Activated T-cell treated with anti-CD3 and anti-CD28 coated beads for 24 hours (primary cell): ENCODE data around the gene AKNAD1.

Source experiments
- DNase-seq: peaks from one replicate; pipeline ENCODE4 v3.0.0-alpha.2; 2020; ENCODE audit warnings: low read depth

AKNAD1 gene

DNA sequence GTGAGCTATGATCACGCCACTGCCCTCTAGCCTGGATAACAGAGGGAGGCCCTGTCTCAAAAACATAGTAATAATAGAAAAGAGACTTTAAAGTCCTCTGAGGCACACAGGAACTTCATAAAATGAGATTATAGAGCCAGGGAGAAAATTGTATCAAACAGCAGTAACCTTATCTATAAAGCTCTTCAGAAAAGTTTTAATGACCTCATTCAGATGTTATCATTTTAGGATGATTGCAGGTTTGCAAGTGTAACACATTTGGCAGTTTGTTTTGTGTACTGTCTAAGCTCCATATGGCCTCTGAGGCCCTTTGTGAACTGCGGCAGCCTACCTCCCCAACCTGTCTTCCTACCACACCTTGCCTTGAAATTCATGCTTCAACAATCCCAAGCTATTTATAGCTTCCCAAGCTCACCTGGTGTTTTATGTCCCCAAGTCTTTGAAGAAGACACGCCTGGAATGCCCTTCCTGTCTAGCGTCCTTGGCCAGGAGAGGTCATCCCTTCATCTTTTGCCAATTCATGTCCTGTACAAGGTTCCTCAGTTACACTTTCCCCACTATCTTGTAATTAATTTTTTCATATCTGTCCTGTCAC, 8.5 kb upstream of the AKNAD1 start:
- no peak for DNase-seq

DNA sequence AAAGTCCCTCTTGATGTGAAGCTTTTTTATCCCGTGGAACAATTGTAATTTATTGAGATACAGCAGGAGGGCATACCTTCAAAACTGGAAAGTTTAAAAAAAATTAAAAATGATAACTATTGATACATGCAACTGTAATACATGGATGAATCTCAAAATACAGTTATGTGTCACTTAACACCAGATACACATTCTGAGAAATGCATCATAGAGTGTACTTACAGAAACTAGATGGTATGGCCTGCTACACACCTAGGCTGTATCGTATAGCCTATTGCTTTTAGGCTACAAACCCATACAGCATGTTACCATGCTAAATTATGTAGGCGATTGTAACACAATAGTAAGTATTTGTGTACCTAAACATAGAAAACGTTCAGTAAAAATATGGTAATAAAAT, 7.1 kb upstream of the AKNAD1 start:
- DNase-seq = no peak

DNA sequence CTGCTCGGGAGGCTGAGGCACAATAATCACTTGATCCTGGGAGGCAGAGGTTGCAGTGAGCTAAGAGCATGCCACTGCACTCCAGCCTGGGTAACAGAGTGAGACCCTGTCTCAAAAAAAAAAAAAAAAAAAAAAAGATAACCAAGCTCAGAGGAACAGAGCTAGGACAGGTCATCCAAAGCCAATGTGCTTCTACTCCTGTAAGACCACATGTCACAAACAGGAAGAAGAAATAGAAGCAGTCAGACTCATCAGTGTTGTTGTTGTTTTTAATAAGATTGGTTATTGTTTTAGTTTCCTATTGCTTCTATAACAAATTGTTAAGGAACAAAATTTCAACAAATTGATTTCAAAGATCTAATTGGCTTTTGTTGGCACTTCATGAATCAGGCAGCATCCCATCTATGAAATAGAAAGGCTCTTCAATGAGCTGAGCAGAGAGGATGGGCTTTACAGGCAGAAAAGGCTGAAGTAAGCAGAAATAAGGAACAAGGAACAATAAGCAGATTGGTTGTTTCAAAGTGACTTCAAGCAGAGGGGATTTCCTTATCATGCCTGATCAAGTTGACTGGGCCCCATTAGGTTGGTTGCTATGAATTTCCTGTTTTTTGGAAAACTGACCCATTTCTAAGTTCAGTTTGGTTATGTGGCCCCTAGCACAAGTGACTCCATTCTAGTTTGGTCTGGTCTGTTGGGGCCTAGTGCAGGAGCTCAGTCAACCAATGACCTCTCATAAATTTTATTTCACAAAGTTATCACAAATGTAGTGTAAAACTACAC, 6.0 kb upstream of the AKNAD1 start:
- no peak for DNase-seq

DNA sequence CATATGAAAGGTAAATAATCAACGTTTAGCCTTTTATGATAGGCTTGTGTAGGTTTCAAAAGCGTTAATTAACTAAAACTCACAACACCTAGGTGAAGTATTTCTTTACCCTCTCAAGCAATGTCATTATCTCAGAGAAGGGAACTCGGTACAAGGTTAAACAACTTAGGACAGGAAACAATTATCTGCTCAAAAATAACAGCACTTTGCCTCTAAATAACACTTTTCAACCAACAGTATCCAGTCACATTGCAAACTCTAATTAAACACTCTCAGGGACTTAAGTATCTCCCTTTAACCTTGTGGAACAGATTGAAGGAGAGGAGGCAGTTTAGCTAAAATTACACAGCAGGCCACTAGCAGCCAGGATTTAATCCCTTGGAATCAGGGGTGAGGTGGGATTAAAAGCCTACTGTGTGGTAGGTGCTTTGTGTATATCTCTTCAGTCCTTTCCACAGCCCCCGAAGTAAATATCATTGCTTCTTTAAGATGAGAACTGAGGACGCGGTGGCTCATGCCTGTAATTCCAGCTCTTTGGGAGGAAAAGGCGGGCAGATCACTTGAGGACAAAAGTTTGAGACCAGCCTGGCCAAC, 5.2 kb upstream of the AKNAD1 start:
- DNase-seq = no peak

DNA sequence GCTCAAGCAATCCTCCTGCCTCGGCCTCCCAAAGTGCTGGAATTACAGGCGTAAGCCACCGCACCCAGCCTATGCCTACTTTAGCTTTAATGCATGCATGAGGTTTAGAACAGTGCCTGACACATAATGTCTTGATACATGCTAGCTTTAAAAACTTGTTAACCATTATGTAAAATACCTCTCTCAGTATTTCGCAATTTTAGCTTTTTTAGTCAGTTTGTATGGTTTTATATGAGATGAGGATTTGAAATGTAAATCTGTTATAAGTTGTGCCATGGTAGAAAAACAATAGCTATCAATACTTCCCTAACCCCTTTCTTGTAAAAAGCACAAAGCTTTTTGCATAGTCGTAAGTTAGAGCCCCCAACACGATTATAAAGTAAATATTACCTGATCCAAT, 4.7 kb upstream of the AKNAD1 start:
- DNase-seq = no peak

DNA sequence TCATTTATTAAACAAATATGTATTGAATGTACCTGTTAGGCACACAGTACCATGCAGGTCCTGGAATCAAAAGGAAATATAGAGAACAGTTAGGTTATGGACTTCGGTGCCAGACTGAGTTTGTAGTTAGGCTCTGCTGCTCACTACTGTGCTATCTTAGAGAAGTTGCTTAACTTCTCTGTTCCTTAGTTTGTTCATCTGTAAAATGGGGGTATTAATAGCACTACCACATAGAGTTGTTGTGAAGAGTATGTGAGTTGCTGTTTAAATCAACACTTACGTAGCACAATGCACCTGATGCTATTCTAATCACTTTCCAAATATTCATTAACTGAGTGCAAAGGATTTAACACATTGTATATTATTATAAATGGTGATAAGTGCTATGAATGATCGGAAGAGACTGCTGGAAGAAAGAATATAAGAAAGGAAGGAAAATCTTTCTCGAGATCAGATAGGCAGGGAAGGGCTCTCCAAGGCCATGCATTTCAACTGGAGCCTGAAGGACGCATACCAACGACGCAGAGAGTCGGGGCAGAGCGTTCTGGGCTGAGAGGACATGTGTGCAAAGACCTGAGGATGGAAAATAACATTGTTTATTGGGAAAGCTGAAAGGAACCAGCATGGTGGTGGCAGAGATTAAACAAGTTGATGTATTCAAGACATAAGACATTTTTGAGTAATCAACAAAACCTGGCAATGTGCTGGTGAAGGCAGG, 3.5 kb upstream of the AKNAD1 start:
- no peak for DNase-seq

DNA sequence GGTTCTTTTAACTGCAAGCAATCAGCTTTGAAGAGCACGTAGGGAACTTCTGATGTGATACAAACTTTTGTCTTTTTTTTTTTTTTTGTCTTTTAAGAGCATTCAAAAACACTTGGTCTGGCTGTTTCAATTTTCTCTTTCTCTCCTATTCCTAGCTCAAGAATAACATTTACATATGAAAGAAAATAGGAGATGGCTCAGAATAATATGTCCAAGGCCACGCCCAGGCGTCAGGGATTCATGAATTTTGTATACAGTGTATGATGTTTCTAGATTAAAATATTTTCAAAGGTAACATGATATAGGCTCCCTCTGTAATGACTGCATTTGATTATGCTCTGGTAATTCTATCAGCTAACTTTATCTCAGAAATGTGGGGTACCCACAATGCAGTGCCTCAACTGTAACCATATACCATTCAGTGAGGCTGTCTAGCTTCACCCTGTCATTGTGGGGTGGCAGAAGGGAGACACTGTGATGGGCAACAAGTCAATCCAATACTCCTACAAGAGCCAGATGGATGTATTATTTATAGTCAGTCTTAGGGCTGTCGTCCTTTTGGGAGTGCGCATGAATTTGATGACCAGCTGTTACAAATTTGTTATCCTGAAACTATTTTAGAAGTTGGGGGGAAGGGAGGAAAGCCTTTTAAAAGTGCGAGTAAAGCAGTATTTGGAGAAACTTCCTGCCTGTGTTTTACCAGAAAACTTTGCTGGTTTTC, 1.5 kb upstream of the AKNAD1 start:
- DNase-seq = no peak

DNA sequence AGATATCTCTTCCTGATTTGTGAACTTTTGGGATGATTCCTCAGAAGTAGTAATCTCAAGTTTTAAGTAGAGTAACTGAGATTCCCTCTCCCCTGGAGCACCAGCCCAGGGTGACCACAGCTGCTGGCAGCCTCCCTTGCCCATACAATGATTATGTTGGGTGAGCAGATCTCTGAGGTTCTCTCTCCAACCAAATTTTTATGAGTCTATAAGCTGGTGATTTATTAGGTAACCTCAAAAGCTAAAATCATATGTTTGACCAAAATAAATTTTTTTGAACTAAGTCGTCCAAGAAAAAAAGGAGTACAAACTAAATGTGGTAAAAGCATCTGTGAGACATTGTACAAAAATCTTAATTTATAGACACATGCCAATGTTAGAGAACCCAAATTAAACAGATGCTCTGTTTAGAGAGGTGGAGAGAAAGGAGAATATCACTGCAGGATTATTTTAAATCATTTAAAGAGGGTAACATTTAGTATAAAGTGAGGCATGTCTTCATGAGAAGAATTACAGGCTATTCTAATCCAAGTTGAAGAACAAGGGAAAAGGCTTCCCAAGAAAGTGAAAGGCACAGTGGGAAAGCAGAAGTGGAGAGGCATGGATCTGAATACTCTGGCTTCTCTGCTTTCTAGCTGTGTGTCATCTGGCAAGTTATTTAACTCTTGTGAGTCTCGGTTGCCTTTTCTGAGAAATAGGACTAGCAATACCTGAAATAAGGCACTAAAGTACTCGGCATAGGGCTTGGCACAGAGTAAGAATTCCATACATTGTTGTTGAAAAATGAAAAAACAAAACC, 2.5 kb downstream of the AKNAD1 start:
- DNase-seq = no peak

DNA sequence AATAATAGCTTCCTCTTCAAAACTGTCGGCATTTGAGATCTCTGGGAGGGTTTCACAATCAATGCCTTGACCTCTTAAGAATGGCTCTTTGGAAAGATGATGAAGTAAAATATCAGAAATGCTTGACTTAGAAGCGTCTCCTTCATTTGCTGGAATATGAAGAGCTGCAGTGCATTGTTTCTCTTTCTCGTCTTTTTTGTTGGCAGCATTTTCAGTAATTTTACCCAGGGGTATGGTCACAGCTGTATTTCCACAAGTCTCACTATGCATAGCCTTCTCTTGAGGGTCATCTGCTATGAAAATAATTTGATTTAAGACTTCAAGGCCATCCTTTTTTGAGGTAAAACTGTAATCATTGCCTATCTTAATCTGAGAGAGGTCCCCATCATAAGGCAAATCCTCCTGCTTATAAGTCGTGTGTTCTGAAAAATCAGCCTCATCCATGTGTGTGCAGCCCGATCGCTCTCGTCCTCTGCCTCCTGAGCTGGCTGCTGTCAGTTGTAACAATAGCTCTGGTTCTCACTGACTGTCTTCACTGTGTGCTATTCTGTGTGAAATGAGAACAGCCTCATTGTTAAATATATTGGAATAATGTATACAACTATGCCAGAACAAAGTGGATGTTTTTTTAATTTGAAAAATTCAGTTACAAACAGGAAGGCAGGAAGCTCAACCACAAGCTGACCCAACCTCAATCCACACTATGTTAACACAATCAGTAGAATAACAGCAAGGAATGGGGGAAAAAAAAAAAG, 4.5 kb downstream of the AKNAD1 start:
- no peak for DNase-seq

DNA sequence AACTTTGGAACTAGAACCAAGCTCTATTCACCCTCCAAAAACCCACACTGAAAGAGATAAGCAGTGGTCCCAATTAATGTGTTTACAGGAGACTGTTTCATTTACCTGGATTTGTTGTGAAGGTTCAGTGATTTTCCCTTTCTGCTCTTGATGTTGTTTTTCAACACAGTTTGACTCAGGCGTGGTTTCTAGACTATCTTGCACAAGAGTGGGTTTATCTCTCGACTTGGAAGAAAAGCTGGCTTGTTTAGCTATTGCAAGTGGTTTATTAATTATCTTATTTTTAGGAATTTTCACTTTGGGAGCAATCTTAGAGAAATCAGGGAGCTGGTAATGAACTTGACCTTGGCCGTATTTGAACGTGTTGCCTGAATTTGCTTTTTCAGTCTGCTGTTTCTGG, 5.3 kb downstream of the AKNAD1 start:
- no peak for DNase-seq

DNA sequence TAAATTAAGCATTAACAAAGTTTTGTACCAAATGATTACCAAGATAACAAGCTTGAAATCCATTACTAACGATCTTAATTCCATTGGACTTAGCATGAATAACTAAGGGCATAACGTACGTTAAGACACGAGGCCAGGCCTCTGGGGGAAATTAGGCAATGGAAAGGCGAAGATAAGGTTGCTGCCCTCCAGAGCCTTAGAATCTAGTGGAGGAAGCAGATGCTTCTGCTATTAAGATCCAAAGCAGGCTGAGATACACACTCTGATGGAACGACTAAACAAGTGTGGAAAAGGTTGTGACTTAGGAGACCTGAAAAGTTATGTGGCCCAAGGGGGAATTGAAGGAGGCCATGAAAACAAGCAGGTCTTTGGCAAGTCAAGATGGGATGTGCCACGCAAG, 6.0 kb downstream of the AKNAD1 start:
- no peak for DNase-seq

DNA sequence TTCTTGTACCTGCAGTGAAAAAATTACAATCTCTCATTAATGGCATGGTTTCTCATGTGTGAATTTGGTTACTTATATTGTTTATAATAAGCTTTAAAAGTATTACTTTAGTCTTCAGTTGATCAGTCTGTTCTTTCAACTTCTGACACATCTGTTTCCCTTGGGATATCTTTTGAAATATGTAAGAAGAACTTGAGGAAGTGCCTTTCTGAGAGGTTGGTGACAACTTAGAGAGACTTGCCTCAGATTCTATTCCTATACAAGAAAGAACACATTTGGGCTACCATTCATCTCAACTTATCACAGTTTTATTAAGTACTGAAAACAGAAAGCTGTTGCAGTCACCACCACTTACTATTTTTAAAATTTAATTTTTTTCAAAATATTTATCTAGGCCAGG, 8.1 kb downstream of the AKNAD1 start:
- DNase-seq = no peak

DNA sequence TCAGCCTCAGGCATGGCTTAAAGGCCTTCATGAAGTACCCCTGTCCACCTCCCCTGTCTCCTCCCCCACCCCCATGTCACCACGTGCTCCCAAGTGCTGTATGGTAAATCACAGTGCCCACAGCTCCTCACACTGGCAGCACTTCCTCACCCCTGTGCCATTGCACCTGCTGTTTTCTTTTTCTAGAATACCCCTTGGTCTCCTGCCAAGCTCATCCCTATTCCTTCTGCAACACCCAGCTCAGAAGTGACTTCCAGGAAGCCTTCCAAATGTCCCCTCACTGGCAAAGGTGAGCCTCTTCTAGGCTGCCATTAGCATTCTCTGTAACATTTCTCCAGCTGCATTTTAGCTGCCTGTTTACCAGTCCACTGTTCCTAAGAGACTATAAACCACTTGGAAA, 9.4 kb downstream of the AKNAD1 start:
- no peak for DNase-seq

DNA sequence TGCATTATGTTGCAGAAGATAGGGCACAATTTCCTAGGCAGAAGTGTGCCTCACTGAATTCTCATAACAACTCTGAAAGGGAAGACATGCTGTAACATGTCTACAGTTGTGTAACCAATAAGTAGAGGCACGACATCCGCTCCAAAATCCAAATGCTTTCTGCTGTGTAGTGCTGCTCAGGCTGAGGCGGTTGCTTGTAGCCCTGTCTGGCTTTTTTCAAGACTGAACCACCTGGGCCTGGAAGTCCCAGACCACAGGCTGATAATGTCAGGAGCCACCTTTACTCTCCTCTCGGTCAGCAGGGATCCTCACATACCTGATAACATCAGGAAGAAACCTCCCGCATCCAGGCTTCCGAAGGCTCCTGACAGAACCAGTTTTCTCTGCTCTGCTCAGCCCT, 10.9 kb downstream of the AKNAD1 start:
- DNase-seq = no peak

DNA sequence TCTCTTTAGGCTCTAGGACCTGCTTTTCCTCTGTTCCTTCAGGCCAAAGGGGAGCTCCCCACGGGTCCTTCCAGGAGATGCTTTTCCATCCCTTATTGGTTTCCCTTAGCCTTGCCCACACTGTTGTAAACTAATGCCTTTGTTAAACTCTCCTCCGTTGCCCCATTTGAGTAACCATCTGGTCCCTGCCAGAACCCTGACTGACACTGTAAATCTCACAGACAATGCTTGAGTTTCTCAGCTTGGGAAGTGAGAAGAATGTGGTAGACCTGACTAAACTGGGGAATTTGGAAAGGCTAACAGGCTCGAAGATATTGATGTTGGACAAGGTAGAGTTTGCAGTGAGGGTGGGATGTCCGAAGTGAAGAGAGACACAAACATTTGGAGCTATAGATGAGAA, 11.4 kb downstream of the AKNAD1 start:
- DNase-seq = no peak

DNA sequence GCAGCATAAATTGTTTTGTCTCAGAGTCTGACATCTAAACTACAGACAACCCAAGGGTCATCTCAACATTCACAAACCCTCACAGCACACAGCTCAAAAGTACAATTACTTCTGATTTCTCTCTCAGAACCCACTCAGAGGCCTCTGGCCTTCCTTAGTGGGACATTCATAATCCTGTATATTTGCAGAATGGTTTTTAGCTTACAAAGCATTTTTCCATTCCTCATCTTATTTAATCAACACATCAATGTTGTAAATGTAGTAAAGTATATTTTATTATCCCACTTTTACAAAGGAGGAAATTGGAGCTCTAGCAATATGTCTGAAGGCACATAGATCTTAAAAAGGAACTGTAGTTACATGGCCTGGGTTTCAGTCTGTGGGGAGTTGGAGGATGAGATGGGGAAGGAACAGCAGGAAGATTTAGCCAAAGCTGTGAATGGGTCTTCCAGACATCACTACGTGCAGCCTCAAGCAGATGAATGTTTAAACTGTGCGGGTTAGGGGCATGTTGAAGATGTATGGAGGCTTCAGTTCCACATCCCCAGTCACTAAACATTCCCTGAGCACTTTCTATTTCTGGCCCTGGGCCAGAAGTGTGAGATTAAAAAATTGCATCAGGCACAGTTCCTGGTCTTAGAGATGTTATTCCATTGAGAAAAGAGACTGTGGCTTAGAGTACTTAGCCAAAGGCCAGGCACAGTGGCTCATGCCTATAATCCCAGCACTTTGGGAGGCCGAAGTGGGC, 13.3 kb downstream of the AKNAD1 start:
- no peak for DNase-seq

DNA sequence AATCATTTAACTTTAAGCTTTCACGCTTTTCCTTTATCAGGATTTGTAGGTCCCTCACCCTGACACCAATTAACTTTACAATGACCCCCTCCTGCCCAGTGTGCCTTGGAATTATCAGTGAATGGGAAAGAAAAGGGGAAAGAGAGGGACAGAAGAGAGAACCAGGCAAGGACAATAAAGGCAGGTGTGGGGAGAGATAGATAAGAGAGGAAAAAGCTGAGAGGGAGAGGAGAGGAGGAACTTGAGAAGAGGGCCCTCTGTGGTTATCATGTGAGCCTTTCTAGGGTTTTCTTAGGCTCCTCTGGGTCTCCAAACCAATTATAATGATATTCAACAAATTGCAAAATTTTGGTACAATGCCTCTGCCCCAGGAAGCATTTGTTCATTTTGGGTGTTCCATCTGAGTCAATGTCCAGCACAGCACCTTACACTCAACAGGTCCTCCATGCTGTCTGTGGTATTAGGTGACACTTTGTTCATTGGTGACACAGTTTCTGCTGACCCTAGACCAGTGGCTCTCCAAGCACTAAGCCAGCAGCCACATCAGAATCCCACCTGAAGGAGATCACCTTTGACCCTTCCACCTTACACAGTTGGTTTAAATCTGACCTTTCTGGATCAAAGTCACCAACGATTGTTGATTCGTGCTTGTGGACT, 14.2 kb downstream of the AKNAD1 start:
- no peak for DNase-seq

DNA sequence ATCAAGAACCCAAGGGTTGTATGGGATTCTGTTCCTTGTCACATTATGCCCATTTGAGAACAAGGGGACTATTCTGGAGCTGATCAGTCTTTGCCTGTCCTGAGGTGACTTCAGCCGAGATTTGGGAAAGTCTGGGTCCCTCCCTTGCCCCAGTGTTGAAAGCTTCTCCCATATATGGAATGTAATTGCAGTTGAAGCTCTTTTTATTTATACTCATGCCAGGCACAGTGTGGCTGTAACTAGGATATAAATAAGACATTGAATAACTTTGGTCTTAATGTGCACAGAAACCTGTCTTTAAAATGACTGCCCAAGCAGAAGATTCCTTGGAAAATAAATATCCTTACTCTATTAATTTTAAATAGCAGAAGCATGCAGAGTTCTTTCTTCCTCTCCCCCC, 15.2 kb downstream of the AKNAD1 start:
- no peak for DNase-seq

DNA sequence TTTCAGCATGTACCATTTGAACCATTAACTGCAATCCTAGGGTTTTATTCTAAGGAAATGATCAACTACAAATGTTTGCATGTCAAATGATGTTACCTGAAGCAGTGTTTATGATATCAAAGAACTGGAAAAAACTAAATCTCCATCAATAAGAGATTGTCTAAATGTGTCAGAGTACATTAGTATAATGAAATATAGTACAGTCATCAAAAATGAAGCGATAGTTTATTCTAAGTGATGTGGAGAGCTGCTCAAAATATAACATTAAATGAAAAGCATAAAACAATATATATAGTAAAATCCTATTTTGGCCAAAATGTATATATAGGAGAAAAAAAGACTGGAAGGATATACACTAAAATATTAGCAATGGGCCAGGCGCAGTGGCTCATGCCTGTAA, 24.0 kb downstream of the AKNAD1 start:
- DNase-seq = no peak

DNA sequence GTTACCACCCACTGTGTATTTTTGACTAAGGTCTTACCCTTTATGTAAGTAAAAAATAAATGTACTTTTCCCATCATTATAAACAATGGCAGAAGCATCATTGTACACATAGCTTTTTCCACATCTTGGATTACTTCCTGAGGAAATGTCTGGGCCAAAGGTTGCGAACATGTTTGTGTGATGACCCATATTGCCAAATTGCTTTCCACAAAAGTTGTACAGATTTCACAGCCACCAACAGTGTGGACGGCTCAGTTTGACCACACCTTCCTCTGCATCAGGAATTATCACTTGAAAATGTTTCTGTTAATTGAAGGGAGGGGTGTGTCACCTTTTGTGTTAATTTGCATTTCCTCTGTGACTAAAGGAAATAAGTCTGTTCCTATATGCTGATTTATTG, 25.7 kb downstream of the AKNAD1 start:
- DNase-seq = no peak
